Subcutaneous adipose tissue (tissue), 4 donors: ENCODE measurements around the gene NCSTN. TPM values are rescaled to one million over a fixed set of nuclear protein-coding genes. Genes with fewer than 3 reads are reported as not detected.

Experiments
- total RNA-seq, 4 donors: library from RNA; depleted of rRNA; stranded (reverse); fragments of >200 nt; gene quantifications; one replicate each; pipeline ENCODE4 v1.1.0, GENCODE V29; 2016
- TF ChIP-seq, protein P1 (sequence below): fragments of 450-650 bp; IDR thresholded peaks from one replicate; pipeline ENCODE4 v1.5.1; 2016; ENCODE audit warnings: low read depth, mild to moderate bottlenecking, control low read depth, antibody characterized with exemption, moderate library complexity

NCSTN gene
- total RNA-seq, 4 donors from 2014 or later = 78.7 to 113 (median 88.8) TPM

GRCh38 chr1:160309571-160309970, 33.6 kb upstream of the NCSTN start:
- TF ChIP-seq, protein P1, sequence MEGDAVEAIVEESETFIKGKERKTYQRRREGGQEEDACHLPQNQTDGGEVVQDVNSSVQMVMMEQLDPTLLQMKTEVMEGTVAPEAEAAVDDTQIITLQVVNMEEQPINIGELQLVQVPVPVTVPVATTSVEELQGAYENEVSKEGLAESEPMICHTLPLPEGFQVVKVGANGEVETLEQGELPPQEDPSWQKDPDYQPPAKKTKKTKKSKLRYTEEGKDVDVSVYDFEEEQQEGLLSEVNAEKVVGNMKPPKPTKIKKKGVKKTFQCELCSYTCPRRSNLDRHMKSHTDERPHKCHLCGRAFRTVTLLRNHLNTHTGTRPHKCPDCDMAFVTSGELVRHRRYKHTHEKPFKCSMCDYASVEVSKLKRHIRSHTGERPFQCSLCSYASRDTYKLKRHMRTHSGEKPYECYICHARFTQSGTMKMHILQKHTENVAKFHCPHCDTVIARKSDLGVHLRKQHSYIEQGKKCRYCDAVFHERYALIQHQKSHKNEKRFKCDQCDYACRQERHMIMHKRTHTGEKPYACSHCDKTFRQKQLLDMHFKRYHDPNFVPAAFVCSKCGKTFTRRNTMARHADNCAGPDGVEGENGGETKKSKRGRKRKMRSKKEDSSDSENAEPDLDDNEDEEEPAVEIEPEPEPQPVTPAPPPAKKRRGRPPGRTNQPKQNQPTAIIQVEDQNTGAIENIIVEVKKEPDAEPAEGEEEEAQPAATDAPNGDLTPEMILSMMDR = no peak

DNA sequence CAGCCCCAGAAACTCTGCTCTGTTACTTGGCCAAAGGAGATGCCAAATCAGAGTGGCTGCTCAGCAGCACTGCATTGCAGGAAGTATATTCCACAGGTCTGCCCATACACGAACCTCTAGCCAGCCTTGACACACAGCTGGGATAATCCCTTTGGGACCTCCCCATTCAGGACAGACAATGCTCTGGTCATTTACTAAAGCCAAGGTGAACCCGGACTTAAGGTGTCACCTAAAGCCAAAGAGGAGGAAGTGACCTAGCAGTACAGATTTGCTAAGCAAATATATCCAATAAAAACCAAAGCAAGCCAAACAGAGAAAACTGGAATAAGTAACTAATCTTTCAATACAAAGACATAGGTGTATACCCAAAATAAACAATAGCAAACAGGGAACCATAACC, 27.8 kb upstream of the NCSTN start:
- TF ChIP-seq, protein P1 = no peak

- TF ChIP-seq, protein P1 = no peak
Measured at GRCh38 chr1:160322831-160323230, 20.4 kb upstream of the NCSTN start.

GRCh38 chr1:160325252-160325651, 17.9 kb upstream of the NCSTN start:
- TF ChIP-seq, protein P1 = no peak

GRCh38 chr1:160326418-160326817, 16.8 kb upstream of the NCSTN start:
- TF ChIP-seq, protein P1 = no peak

DNA sequence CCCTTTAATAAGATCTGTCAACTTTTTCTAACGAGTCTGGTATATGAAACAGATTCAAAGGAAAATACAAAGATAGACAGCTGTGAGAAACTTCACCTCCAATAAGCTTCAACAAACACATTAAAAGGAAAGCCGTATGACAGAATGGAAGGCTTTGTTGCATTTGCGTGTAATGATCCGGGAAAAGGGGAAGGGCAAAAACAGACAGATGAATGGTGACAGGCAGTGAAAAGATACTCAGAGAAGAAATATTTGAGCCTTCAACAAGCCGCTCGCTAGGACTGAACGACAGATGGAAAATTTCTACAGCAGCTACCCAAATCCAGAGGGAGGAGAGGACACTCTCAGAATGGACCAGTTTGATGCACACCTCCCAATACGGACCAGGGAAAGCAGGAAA, 15.0 kb upstream of the NCSTN start:
- TF ChIP-seq, protein P1 = no peak

GRCh38 chr1:160330119-160330518, 13.1 kb upstream of the NCSTN start:
- TF ChIP-seq, protein P1 = no peak
